CD4-positive, alpha-beta T cell treated with Interleukin-6 at 100 ng/mL for 8 hours (primary cell): ENCODE data around the gene EIF3F.

Source experiments
- DNase-seq: peaks from one replicate; pipeline ENCODE4 v3.0.0-alpha.2; 2020; ENCODE audit warnings: mixed read lengths, low spot score

The EIF3F gene

GRCh38 chr11:8022876-8023275, 35.7 kb downstream of the EIF3F start:
- no peak for DNase-seq

GRCh38 chr11:8023831-8024555, 36.9 kb downstream of the EIF3F start:
- no peak for DNase-seq

- no peak for DNase-seq
Measured at GRCh38 chr11:8025123-8025522, 38.0 kb downstream of the EIF3F start.

- no peak for DNase-seq
Measured at GRCh38 chr11:8025816-8026215, 38.7 kb downstream of the EIF3F start.

GRCh38 chr11:8026982-8027381, 39.8 kb downstream of the EIF3F start:
- no peak for DNase-seq

- no peak for DNase-seq
Measured at GRCh38 chr11:8028766-8029165, 41.6 kb downstream of the EIF3F start.

- no peak for DNase-seq
Measured at GRCh38 chr11:8030526-8031247, 43.5 kb downstream of the EIF3F start.

GRCh38 chr11:8031248-8032115, 44.3 kb downstream of the EIF3F start:
- DNase-seq, result no peak

GRCh38 chr11:8032122-8032521, 45.0 kb downstream of the EIF3F start:
- DNase-seq, result no peak

GRCh38 chr11:8032576-8033304, 45.6 kb downstream of the EIF3F start:
- no peak for DNase-seq

GRCh38 chr11:8033305-8034105, 46.4 kb downstream of the EIF3F start:
- peak; percentile 43 for DNase-seq

GRCh38 chr11:8034106-8034585, 47.0 kb downstream of the EIF3F start:
- no peak for DNase-seq

- DNase-seq, result no peak
Measured at GRCh38 chr11:8034604-8035190, 47.6 kb downstream of the EIF3F start.

- DNase-seq, result no peak
Measured at GRCh38 chr11:8035200-8035855, 48.2 kb downstream of the EIF3F start.

GRCh38 chr11:8036002-8036802, 49.1 kb downstream of the EIF3F start:
- no peak for DNase-seq

- no peak for DNase-seq
Measured at GRCh38 chr11:8036986-8037385, 49.8 kb downstream of the EIF3F start.

- no peak for DNase-seq
Measured at GRCh38 chr11:8038393-8038792, 51.3 kb downstream of the EIF3F start.

- no peak for DNase-seq
Measured at GRCh38 chr11:8038811-8039529, 51.8 kb downstream of the EIF3F start.
